HG03432 (cell line): Measurements from ENCODE around the gene FYB1.

Experiments
- ATAC-seq: cut with Tn5 transposase; IDR thresholded peaks from one replicate; pipeline ENCODE4 v1.9.1; 2021; ENCODE audit warnings: mild to moderate bottlenecking, moderate library complexity; ENCODE audit not compliant: unreplicated experiment

The FYB1 gene

GRCh38 chr5:39131210-39132127 lies 87.9 kb downstream of the FYB1 start:
- ATAC-seq, result no peak

DNA sequence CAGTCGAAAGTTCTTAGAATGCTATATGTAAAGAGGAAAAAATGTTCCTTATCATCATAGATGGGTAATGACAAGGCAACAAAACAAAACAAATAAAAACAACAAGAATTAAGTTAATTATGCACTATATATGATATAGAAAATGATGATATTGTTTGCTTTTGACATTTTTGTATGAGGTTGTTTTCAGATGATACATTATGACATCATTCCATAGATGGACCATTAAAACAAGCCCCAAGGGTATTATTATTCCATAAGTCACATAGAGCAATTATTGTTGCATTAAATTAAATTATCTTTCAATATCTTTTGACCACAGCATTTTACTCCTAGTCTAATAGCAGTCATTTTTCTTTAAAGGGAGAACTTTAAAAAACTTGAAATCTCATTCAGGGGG lies 88.6 kb downstream of the FYB1 start:
- ATAC-seq, result no peak

- ATAC-seq, result no peak
These were observed 97.4 kb downstream of the FYB1 start for GRCh38 chr5:39121922-39122321.

DNA sequence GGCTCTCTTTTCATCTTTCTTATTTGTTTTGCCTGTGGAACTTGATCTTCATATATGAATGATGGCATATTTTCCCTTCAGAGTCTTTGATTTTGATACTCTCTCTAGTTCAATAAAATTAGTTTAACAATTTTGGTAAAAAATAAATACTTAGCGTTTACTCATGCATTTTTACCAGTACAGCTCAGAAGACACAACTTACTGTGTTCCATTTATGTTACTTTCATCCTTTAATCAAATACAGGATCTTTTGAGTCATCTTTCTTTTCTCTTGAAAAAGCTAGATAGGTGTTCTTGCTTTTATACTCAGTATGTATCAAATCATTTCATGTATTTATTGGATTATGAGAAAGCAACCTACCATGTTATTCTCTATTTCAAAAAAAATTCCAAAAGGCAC lies 98.0 kb downstream of the FYB1 start:
- ATAC-seq, result no peak

DNA sequence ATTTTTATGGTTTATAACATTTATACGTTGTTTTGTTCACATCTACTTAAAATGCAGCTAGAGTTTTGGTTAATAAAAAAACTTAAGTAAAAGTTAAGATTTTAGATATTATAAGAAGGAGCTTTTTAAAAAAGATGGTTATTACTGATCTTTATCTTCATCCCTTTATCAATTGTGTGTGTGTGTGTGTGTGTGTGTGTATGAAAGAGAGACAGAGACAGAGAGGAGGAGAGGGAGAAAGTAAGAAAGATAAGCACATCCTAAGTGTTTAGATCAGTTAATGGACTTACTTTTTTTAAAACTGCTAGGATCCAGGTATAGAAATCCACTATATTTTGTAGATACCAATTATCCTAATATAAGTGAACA lies 99.3 kb downstream of the FYB1 start:
- no peak for ATAC-seq

DNA sequence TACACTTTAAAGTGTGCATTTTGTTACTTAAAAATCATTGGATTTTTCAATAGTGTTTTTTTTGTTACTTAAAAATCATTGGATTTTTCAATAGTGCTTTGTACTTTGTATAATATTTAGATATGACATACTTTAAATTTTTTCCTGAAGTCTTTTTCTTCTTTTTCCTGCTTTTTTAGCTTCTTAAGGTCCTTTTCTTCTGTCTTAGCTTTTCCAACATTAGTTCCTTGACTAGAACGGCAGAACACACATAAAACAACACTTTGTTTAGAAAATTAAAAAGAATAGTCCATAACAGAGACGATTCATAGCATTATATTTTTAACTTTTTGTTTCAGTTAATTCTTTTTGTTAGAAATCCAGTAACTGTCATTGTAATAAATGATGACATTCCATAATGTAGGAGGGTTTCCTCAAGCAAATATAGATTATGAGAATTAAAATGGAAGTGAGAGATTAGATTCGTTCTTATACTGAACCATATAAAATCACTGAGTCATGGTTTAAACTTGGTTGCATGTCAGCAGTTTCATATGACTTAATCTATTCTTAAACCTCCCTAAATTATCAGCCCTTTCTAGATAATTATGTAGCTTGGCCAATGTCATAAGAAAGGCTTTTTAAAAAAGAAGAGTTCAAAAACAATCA lies 99.8 kb downstream of the FYB1 start:
- no peak for ATAC-seq

DNA sequence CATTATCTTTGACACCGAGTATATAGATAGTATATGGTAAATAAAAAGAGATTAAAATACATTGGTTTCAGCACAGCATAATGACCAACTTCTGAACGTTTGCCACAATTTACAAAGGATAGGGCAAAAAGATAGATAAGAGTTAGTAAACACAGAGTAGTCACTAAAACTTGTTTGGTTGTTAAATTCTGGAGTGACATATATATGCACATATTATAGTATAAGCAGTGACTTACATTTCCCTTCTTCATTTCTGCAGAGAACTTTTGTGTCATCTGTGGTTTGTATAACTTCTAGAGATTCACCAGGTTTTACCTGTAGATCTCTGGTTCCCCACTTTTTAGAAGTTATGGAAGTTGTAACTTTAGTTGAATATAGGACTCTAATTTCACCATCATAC lies 100.7 kb downstream of the FYB1 start:
- ATAC-seq, result no peak

- no peak for ATAC-seq
These were observed 102.0 kb downstream of the FYB1 start for GRCh38 chr5:39117401-39117800.

DNA sequence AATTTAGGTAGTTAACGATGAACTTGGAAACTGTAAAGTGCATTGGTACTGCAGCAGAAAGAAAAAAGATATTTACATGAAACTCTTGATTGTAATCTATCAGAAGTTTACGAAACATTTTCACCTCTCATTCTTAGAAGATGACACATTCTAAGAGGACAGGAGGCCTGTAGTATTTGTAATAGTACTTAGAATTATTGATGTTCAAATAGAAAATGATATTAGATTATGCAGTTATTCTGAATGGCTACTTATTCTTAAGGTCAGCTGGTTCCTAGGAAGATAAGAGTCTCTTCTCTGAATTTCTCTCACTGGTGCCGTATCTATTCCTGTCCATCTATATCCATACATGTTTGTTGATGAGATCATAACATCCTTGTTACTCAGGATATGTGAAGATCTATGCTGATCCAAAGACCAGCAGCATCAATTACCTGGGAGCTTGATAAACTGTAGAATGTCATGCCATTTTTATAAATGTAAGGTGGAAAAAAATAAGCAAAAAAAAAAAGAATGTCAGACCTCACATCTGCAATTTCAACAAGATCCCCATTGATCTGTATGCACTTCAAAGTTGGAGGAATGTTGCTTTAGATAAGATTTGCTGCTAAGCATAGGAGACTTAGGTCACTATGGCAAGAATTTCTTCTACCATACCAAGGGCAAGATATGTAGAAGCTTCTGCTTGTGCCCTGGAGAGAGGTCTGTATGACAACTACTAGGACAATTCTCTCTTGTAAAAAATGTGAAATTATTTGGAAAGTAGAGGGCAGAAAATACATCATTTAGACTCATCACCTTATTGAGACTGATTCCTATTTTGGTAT lies 102.8 kb downstream of the FYB1 start:
- no peak for ATAC-seq

DNA sequence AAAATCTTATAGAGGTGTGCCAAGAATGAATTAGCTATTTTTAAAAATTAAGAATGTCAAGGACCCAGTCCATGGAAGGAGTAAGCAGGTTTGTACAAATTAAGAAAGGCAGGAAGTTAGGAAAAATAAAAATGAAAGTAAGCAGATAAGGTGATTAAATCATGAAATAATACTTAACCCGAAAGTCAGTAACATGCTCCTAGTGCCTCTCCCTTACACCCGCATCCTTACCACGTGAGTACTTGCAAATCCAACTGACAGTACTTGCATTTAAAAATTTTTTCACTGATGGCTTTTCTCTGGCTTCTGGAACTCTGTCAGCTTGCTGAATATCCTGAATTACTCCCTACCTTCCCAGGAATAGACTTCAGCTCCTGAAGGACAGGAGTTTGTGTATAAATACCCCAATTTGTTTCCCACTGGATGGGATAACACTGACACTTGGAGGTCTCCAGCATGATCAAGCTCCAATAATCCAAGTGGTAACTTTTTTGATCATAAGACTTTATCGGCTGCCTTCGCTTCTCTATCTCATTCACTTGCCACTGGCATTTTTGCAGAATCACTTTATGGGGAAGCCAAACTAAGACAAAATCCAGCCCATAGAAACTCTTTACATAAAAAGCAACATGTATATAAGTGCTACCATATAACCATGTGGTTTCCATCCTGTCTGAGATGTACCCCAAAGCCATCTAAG lies 103.6 kb downstream of the FYB1 start:
- no peak for ATAC-seq

DNA sequence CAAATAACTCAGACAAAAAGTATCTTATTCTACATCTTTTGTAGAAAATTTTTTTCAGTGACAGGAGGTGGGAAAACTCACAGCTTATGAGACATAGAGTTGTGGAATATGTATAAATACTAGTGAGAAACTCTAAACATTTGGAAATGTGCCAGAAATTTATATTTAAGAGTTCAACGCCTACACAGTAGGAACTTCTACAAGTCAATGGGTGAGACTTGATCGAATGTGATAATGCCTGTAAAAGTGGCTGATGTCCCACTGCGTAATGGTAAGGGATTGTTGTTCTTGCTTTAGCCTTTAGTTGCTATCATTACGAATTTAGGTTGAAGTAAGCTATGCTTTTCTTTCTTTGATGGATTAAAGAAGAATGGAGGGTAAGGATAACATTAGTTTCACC lies 105.2 kb downstream of the FYB1 start:
- ATAC-seq, result no peak

GRCh38 chr5:39113354-39113953 lies 105.9 kb downstream of the FYB1 start:
- no peak for ATAC-seq

- ATAC-seq, result no peak
These were observed 109.8 kb downstream of the FYB1 start for GRCh38 chr5:39109606-39110005.

DNA sequence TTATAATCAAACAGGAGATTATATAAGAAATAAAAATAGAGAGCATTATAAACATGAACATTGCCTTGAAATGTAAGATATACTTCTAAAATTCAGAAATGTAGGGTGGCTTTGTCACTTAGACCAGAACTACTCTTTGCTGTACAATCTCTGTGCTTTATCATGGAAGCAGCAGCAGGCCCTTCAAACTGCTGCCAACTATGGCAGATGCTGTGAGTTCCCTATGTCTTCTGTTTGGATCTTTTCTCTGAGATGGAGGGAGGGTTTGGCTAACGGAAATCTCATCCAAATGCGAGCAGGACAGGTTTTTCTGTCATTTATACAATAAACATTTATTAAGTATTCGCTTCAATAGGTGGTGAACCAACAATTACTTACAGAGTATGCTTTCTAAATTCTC lies 110.4 kb downstream of the FYB1 start:
- no peak for ATAC-seq

DNA sequence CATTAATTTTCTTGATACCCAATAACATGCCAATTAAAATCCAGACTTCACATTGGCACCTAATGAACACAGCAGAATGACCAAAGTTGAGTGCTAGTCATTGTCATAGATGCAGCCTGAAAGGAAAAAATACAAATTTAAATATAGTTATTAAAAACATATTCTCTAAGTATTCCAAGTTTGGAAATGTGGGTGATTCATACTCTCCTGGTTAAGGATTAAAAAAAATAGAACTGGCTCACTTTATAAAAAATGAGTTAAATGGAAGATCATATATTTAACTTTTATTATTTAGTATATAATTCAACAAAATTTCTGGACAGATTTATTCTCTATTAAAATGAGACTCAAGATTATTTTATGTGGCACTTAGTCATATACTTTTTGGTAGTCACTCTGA lies 112.0 kb downstream of the FYB1 start:
- ATAC-seq, result no peak

GRCh38 chr5:39106322-39106721 lies 113.0 kb downstream of the FYB1 start:
- no peak for ATAC-seq

- ATAC-seq, result no peak
These were observed 115.1 kb downstream of the FYB1 start for GRCh38 chr5:39104221-39104620.

DNA sequence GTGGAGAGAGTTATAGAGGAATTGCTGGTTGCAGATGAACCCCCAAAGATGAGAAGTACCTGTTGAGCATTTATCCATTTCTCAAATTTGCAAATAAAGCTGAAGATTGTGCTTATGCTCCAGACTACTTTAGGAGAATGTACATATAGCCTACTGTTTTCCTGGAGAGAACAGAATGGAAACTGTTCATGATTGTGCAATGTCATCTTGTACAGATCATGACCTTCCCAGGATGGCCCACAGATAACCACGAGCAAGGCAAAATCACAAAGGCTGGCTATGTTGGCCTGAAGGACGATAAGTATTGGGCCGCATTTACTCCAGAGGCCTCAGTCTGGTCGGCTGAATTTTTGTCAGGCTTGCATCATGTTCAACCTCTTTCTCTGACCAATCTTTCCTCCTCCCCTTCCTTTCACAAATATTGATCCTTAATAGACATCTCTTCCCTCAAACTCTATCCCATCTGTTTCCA lies 116.6 kb downstream of the FYB1 start:
- no peak for ATAC-seq

DNA sequence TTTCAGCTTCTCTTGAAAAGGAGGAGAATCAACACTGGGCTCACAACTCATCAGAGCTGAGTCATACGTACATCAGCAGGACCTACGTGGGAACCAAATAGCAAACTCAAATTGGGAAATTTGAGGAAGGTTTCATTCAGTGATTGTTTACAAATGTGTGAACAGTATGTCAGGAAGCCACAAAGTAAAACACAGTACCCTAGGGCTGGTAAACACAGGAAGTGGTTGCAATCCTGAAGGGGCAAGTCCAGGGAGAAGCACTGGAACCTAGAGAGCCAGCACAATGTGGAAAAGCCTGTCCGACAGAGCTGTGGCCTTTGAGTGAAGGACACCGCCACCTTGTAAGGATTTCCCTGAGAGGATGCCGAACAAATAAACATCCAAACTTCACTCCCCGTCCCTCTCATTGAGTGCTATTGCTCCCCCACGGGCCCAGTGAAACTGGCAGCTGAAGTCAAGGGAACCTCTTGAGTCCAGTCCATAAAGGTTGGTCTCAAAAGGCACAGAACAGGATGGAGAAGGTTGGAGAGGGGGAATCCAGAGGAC lies 118.4 kb downstream of the FYB1 start:
- no peak for ATAC-seq

DNA sequence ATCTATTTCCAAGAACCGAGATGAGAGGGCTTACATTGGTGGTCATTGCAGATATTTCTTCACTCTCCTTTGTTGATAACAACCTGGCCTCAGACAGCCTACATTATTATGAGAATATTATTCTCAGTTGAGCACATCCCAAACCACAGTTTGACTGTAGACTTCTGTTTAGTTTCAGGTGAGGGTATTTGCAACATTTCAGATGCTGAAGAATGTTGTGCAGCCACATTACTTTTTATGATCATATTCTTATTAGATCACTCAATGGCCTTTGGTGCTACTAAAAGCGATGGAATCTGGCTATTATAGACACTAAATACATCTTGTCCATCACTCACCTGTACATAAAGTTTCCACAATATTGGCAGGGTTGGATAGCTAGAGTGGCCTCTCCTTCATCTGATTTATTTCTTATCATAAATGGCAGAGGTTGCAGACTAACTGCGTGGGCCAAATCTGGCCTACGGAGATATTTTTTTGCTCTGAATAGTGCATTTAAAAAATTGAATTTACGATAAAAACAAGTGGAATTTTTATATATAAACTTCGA lies 119.0 kb downstream of the FYB1 start:
- ATAC-seq, result no peak
